Astrocyte of the spinal cord (primary cell): Measurements from ENCODE around the gene CENPP.
A peak's percentile ranks its signal among the peaks of the same experiment; 100 is the strongest.

Experiments used
- DNase-seq: peaks from one replicate; pipeline ENCODE4 v3.0.0; 2011; ENCODE audit warnings: low read depth, low spot score
- H3K4me3 ChIP-seq: 2 replicates; pipeline ENCODE4 v1.5.1; 2011; ENCODE audit warnings: low read depth, mild to moderate bottlenecking, low read length, moderate library complexity
- in situ Hi-C: cut with HindIII; loops from 2 replicates; pipeline ENCODE4 v1.10.0; 2017; ENCODE audit warnings: low sequenced_read_pairs
- TF ChIP-seq, protein P1 (sequence below): IDR thresholded peaks from 2 replicates; pipeline ENCODE4 v1.5.1; 2012; ENCODE audit warnings: low read depth, mild to moderate bottlenecking, low read length, inconsistent platforms

The CENPP gene

GRCh38 chr9:92425474-92425873 is 99.7 kb downstream of the CENPP start:
- TF ChIP-seq, protein P1, sequence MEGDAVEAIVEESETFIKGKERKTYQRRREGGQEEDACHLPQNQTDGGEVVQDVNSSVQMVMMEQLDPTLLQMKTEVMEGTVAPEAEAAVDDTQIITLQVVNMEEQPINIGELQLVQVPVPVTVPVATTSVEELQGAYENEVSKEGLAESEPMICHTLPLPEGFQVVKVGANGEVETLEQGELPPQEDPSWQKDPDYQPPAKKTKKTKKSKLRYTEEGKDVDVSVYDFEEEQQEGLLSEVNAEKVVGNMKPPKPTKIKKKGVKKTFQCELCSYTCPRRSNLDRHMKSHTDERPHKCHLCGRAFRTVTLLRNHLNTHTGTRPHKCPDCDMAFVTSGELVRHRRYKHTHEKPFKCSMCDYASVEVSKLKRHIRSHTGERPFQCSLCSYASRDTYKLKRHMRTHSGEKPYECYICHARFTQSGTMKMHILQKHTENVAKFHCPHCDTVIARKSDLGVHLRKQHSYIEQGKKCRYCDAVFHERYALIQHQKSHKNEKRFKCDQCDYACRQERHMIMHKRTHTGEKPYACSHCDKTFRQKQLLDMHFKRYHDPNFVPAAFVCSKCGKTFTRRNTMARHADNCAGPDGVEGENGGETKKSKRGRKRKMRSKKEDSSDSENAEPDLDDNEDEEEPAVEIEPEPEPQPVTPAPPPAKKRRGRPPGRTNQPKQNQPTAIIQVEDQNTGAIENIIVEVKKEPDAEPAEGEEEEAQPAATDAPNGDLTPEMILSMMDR = no peak
- peak; percentile 50 for DNase-seq
- in situ Hi-C loops = no loop called here

DNA sequence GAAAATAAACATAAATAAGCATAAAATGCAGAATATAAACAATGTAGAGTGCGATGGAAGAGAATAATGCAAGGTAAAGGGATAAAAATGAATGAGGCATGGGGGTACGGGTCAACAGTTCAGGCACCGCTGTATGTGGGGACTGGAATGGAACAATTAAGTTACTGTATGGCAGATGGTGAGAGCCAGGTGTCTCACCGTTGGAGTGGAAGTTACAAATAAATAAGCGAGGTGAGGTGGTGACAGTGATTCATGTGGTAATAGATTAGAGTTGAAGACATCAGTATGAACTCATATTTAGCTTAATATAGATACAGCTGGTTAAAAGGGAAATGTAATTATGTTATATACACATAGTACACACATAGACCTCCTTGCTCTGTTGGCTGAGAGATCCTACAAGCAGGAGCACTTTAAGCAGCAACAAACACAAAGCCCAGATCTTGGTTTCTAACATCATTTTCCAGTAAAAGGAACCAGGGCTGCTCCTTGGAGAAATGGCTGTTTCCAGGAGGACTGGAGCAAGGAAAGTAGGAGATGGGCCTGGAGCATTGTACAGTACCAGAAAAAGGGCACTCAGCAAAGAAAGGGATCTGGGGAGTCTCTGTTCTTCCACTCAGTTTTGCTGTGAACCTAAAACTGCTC is 100.9 kb downstream of the CENPP start:
- TF ChIP-seq, protein P1 = no peak
- H3K4me3 ChIP-seq = no peak overlapping the region
- in situ Hi-C loops = no loop called here
- DNase-seq = no peak

More at GRCh38 chr9:92425474-92425873, 99.7 kb downstream of the CENPP start:
- no peak overlapping the region for H3K4me3 ChIP-seq

DNA sequence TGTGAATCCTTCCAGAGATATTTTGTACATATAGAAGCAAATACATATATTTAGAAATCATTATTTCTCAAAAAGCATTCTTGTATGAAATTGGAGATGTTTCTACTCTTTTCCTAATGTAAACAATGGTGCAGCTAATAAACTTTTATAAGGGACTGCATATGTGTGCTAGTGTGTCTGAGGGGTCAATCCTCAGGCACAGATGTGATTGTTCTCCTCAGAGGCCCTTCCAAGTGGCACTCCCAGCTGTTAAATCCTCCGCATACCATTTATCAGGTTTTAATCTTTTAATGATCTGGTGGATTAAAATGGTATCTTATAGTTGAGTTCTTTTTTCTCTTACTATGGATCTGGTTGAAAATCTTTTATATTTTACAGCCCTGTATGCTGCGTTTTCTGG is 104.1 kb downstream of the CENPP start:
- no peak for DNase-seq
- no peak overlapping the region for H3K4me3 ChIP-seq
- in situ Hi-C loops = no loop called here
- TF ChIP-seq, protein P1 = no peak

- H3K4me3 ChIP-seq = no peak overlapping the region
- DNase-seq = no peak
- TF ChIP-seq, protein P1 = no peak
- in situ Hi-C loops = no loop called here
Observed at GRCh38 chr9:92432350-92432749, 106.6 kb downstream of the CENPP start.

DNA sequence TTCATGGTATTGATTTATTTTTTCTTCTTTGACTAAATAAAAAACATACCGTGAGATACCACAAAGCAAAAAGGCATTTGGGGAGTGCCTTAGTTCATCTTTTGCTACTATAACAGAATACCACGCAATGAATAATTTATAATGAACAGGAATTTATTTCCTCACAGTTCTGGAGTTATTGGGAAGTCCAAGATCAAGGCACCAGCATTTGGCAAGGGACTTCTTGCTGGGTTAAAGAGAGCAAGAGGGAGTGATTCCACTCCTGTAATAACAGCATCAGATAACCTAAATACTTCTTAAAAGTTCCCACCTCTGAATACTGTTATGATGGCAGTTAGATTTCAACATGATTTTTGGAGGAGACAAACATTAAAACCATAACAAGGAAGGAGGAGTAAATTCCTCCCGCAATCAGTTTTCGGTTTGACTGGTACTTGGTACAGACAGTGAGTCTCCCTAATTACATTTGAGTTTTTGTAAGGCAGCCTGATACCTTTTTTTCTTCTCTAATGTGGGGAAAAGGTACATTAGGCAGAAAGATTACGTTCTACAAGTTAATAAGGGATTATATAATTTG is 107.3 kb downstream of the CENPP start:
- DNase-seq = no peak
- in situ Hi-C loops = no loop called here
- TF ChIP-seq, protein P1 = no peak
- no peak overlapping the region for H3K4me3 ChIP-seq

GRCh38 chr9:92435263-92435662 is 109.5 kb downstream of the CENPP start:
- no peak overlapping the region for H3K4me3 ChIP-seq
- in situ Hi-C loops = no loop called here
- TF ChIP-seq, protein P1 = no peak
- no peak for DNase-seq
